Stimulated activated CD8-positive, alpha-beta memory T cell treated with anti-CD3 and anti-CD28 coated beads, Interleukin-15, amount 100 ng/mL, for 1 hour (primary cell): ENCODE measurements around the gene CEP72.
"Not testable (repeated sequence)": the region's sequence is repeated elsewhere in the genome, so short reads cannot be mapped to it uniquely, and the experiment has no call there.

Experiments
- DNase-seq: peaks from one replicate; pipeline ENCODE4 v3.0.0-alpha.2; 2020; ENCODE audit warnings: low read depth

CEP72 gene

DNA sequence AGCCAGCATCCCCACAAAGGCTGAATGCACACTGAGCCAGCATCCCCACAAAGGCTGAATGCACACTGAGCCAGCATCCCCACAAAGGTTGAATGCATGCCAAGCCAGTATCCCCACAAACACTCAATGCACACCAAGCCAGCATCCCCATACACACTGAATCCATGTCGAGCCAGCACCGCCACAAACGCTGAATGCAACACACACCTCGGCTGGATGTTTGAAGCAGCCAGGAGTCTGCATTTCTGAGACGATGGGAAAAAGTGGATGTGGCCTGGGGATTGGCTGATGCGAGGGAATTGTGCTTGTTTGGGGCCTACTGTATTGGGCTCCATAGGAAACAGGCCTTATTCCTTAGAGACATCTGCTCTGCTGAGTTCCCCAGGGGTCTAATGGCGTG lies 30.9 kb upstream of the CEP72 start:
- DNase-seq = no peak

DNA sequence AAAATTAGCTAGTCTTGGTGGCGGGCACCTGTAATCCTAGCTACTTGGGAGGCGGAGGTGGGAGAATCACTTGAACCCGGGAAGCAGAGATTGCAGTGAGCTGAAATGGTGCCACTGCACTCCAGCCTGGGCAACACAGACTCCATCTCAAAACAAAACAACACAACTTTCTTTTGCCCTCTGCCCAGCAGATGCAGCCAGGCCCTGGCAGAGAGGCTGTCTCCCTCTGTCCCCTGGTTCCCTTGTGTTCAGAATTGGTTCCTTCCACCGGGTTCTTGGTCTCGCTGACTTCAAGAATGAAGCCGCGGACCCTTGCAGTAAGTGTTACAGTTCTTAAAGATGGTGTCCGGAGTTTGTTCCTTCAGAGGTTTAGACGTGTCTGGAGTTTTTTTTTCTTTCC lies 30.2 kb upstream of the CEP72 start:
- no peak for DNase-seq

- not testable (repeated sequence) for DNase-seq
Observed at GRCh38 chr5:582445-582844, 29.7 kb upstream of the CEP72 start.

DNA sequence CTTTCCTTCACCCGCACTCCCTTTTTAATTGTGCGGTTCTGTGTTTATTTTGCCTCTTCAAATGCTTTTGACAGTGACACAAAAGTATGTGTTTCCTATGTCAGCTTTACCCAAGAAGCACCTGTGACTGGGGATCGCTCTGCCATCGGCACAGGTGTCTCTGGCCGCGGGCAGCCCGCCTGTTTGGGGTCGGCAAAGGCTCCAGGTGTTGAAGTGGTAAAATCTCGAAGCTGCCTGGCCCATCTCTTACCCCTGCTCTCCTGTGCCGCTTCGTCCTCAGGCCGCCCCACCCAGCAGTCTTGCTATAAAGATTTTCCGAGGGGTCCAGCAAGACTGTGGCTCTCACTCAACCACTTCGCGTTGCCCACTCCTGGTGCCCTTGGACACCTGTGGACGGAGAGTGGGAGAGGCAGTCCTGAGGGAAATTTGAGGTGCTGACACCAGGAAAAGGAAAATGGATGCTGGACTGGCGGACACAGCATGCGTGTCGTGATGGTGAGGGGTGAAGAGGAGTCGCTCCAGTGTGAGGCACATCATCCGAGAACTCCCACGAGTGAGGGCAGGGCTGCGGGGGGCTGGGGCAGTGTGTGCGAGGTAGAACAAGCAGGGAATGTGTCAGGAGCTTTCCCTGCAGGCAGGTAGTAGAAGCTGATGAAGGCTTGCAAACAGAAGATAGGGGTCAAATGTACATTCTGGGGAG lies 29.1 kb upstream of the CEP72 start:
- DNase-seq = no peak

GRCh38 chr5:583645-584044 lies 28.5 kb upstream of the CEP72 start:
- DNase-seq = no peak

DNA sequence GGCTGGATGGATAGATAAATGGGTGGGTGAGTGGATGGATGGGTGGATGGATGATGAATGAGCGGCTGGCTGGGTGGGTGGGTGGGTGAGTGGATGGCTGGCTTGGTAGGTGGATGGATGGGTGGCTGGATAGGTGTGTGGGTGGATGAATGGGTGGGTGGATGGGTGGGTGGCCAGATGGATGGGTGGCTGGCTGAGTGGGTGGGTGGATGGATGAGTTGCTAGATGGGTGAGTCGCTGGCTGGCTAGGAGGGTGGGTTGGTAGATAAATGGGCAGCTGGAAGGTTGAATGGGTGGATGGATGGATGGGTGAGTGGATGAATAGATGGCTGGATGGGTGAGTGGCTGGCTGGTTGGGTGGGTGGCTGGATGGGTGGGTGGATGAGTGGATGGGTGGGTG lies 27.9 kb upstream of the CEP72 start:
- no peak for DNase-seq

DNA sequence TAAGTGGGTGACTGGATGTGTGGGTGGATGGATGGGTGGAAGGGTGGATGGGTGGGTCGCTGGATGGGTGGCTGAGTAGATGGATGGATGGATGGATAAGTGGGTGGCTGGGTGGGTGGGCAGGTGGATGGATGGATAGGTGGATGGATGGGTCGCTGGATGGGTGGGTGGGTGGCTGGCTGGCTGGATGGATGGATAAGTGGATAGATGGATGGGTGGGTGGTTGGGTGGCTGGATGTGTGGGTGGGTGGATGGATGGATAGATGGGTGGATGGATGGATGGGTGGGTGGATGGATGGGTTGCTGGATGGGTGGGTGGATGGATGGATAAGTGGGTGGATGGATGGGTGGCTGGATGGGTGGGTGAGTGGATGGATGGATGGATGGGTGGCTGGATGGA lies 27.3 kb upstream of the CEP72 start:
- DNase-seq = no peak

GRCh38 chr5:585556-585955 lies 26.6 kb upstream of the CEP72 start:
- no peak for DNase-seq

DNA sequence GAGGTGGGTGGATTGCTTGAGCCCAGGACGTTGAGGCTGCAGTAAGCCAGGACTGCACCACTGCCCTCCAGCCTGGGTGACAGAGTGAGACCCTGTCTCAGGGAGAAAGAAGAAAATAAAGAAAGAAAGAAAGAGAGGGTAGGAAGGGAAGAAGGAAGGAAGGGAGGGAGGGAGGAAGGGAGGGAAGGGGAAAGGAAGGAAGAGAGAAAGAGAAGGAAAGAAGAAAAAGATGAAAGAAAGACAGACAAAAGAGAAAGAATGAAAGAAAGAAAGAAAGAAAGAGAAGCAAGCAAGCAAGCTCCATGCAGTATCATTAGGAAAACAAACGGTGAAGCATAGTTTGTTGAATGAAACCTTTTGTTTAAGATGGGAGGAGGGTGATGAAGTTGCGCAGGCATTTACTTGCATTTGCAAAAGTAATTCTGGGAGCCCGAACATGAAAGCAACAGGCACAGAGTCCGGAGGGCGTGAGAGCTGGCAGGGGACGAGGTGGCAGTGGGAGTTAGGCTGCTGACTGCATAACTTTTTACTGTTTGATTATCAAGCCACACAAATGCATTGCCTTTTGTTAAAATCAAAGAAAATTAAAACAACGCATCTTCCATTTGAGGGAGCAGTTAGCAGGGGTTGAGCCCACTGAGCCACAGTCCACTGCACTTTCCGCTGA lies 26.0 kb upstream of the CEP72 start:
- DNase-seq = no peak

GRCh38 chr5:586751-587285 lies 25.3 kb upstream of the CEP72 start:
- DNase-seq = no peak

- no peak for DNase-seq
Observed at GRCh38 chr5:587403-587802, 24.7 kb upstream of the CEP72 start.

DNA sequence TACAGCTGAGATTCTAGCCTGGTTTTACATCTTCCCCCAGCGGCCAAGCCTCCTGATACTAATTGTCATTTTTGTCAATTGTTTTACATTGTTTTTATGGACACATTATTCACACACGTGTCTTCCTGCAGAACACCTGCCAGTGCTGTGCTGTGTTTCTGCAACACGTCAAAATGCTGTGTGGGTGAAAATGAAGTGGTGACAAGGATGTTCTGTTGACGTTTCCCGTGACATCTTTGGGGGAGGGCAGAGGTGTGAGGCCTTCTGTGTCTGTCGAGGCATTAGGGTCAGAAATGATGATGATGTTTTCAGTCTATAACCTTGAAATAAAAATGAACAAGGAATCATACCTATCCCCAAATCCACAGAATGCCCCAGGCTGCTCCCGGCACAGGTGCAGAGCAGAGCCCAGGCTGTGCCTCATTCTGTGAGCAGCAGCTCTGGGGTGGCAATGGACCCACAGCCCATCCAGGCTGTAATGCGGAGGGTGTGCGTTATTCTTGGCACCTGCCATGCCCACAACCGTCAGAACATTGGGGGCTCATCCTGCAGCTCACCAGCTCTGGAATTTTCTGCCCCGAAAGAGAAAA lies 23.6 kb upstream of the CEP72 start:
- DNase-seq = no peak

DNA sequence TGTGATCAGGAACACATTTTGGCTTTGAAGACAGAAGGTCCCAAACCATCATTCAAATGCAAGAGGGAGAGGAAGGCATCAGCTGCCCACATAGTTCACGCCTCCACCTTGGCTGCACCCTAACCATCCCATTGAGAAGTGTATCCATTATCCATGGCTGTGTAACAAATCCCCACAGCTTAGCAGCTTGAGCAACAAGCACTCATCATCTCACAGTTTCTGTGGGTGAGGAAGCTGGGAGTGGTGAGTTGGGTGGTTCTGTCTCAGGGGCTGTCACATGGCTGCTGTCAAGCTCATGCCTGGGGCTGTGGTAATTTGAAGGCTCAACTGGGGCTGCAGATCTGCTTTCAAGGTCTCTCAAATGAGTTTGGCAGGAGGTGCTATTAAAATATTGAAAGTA lies 23.0 kb upstream of the CEP72 start:
- DNase-seq = no peak

- DNase-seq = no peak
Observed at GRCh38 chr5:589588-589987, 22.6 kb upstream of the CEP72 start.

DNA sequence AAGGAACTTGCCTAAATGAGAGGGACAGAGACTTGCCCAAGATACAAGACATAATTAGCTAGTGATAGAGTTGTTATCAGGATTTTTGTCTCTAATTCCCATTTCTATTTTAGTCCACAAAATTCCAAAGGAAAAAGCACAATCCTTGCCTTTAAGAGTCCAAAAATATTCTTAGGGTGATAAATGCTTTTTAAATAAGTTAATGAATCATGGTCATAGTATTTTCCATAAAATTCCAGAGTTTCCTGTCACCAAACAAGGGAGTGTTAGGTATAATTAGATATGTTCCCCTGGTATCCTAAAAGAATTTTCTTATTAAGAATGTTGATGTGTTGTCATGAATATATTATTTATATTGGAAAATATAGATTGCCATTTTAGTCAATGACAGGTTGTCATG lies 21.8 kb upstream of the CEP72 start:
- DNase-seq = no peak

DNA sequence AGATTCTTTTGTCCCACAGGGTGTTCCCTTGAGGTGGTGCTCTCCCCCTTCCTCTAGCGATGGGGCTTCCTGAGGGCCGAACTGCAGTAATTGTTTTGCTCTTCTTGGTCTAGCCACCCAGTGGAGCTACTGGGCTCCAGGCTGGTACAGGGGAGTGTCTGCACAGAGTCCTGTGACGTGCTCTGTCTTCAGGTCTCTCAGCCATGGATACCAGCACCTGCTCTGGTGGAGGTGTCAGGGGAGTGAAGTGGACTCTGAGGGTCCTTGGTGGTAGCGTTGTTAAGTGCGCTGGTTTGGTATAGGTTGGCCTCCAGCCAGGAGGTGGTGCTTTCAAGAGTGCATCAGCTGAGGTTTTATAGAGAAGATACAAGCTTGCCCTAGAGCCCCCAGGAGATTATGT lies 20.4 kb upstream of the CEP72 start:
- no peak for DNase-seq

- DNase-seq = no peak
Observed at GRCh38 chr5:592158-592557, 20.0 kb upstream of the CEP72 start.

- no peak for DNase-seq
Observed at GRCh38 chr5:593511-593910, 18.6 kb upstream of the CEP72 start.

GRCh38 chr5:594226-594860 lies 17.8 kb upstream of the CEP72 start:
- DNase-seq = no peak

DNA sequence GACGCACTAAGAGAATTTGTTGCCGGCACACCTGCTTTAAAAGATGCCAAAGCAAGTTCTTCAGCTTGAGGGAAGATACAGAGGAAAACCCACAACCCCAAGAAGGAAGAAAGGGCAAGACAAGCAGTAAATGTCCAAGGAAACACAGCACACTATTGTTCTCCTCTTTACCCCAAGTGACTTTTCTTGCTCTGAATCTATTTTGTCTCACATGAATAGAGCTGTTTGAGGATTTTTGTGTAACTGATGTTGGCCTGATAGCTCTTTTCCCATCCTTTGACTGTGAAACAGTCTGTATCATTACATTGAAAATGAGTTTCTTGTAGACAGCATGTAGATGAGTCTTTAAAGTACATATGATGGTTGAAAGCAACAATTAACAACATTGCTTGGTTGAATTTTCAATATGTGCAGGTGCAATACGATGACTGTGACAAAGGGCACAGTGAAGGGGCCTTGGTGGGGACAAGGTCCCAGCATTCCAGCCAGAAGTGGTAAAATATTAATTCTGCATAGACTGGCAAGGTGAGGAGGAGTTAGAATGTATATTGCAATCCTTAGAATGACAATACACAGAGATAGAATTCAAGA lies 16.8 kb upstream of the CEP72 start:
- no peak for DNase-seq

DNA sequence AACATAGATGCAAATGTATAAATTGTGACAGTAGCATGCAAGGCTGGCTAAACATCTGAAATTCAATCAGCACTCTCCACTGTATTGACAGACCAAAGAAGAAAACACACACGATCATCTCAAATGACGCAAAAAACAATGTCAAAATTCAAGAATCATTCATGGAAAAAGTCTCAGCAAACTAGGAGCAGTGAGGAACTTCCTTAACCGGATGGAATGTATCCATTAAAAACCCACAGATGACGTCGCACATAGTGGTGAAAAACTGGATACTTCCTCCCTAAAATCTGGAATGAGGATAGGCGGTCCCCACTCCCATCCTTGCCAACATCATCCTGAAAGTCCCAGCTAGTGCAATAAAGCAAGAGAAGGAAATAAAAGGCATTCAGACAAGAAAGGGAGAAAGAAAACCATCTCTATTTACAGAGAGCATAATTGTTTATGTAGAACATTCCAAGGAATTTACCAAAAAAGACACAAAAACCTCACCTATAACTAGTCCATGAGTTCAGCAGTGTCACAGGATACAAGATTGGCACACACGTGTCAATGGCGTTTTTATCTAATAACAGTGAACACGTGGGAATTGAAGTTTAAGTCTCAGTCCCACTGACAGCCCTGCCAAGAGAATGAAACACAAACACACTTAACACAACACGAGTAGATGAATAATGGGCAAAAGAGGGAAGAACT lies 14.1 kb upstream of the CEP72 start:
- no peak for DNase-seq

DNA sequence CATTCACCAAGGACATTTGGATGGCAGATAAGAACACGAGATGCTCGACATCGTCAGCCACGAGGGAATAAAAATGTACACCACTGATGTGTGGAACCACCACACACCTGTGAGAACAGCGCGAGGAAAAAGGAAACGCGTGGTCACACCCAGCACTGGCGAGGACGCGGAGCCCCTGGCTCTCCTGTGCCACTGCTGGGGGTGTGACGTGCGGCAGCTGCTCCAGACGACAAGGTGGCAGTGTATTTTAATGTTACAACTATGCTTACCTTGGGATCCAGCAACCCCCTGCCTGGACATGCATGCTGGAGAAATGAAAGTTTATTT lies 13.6 kb upstream of the CEP72 start:
- DNase-seq = no peak
